ENCODE results near the gene SYNGR1. TPM values are rescaled to one million over a fixed set of nuclear protein-coding genes. Genes with fewer than 3 reads are reported as not detected.

SYNGR1 gene
- total and polyA plus RNA-seq, 2 donors (not counting 1 experiment from before 2014, with no cell fraction given), result 13.0 to 13.5 TPM

GRCh38 chr22:39396797-39397195 is 47.0 kb downstream of the SYNGR1 start:
- DNase-seq (ENCODE audit: low read depth in 2 of 2), result no peak
- H3K4me1 ChIP-seq (ENCODE audit: control insufficient read depth, extremely low read depth, insufficient read depth, low read length), result peaks cover 3% of the 10 kb centered on the region
- H3K27me3 ChIP-seq (ENCODE audit: control insufficient read depth, insufficient read depth, low read length), result no peaks in the 10 kb centered on the region
- no peaks in the 10 kb centered on the region for H3K36me3 ChIP-seq (ENCODE audit: control insufficient read depth, insufficient read depth, low read length)
- no peak overlapping the region for H3K4me3 ChIP-seq (replicated peaks in 1 of 4; ENCODE audit: control extremely low read depth in 1 of 4, insufficient read depth in 1 of 4, low read depth in 3 of 4, low read length in 4 of 4)
- no peaks in the 10 kb centered on the region for H3K9me3 ChIP-seq (ENCODE audit: control insufficient read depth, insufficient read depth, low read depth, low read length)
- TF ChIP-seq CTCF (conservative IDR thresholded peaks at IDR 0.05 in 1 of 2, IDR thresholded peaks at IDR 0.05 in 1 of 2; ENCODE audit: low read depth in 1 of 2, low read length in 2 of 2), result no peak
- TF ChIP-seq EZH2 (IDR thresholded peaks at IDR 0.05; ENCODE audit: low read length, missing control alignments), result no peak
- peaks cover 12% of the 10 kb centered on the region for H3K79me2 ChIP-seq (ENCODE audit: control insufficient read depth, insufficient read depth, low read length)
- H3K27ac ChIP-seq (ENCODE audit: insufficient read depth, low read length), result no peak overlapping the region
- H3K9ac ChIP-seq (ENCODE audit: insufficient read depth, low read length), result no peak overlapping the region
- H2AFZ ChIP-seq (ENCODE audit: low read length), result no peak overlapping the region
- no peak overlapping the region for H3K4me2 ChIP-seq (ENCODE audit: extremely low read depth, insufficient read depth, low read length)
- H4K20me1 ChIP-seq (ENCODE audit: control insufficient read depth, extremely low read depth, insufficient read depth, low read length), result no peaks in the 10 kb centered on the region

DNA sequence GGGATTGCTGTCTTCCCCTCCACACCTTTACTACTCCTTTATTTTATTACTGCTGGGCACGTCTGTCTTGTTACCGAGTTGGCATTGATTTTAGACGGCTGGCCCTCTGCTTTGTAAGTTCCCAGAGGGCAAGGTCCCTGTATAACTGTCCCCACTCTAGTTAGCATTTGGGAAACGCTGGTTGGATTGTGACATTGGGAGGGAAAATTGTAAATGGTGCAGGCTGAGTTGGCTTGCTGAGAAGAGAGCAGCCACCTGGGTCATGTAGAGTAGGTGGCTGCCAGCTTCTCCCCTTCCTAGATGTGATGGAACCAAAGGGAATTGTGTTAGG is 51.5 kb downstream of the SYNGR1 start:
- H3K79me2 ChIP-seq (ENCODE audit: control insufficient read depth, insufficient read depth, low read length), result peaks cover 17% of the 10 kb centered on the region
- H3K9me3 ChIP-seq (ENCODE audit: control insufficient read depth, insufficient read depth, low read depth, low read length), result no peaks in the 10 kb centered on the region
- no peak for DNase-seq (ENCODE audit: low read depth in 2 of 2)
- no peak overlapping the region for H2AFZ ChIP-seq (ENCODE audit: low read length)
- H3K27ac ChIP-seq (ENCODE audit: insufficient read depth, low read length), result no peak overlapping the region
- no peaks in the 10 kb centered on the region for H4K20me1 ChIP-seq (ENCODE audit: control insufficient read depth, extremely low read depth, insufficient read depth, low read length)
- H3K36me3 ChIP-seq (ENCODE audit: control insufficient read depth, insufficient read depth, low read length), result no peaks in the 10 kb centered on the region
- no peak overlapping the region for H3K9ac ChIP-seq (ENCODE audit: insufficient read depth, low read length)
- H3K27me3 ChIP-seq (ENCODE audit: control insufficient read depth, insufficient read depth, low read length), result no peaks in the 10 kb centered on the region
- no peak for TF ChIP-seq EZH2 (IDR thresholded peaks at IDR 0.05; ENCODE audit: low read length, missing control alignments)
- H3K4me3 ChIP-seq (replicated peaks in 1 of 4; ENCODE audit: control extremely low read depth in 1 of 4, insufficient read depth in 1 of 4, low read depth in 3 of 4, low read length in 4 of 4), result no peak overlapping the region
- peaks cover 11% of the 10 kb centered on the region for H3K4me1 ChIP-seq (ENCODE audit: control insufficient read depth, extremely low read depth, insufficient read depth, low read length)
- no peak overlapping the region for H3K4me2 ChIP-seq (ENCODE audit: extremely low read depth, insufficient read depth, low read length)

DNA sequence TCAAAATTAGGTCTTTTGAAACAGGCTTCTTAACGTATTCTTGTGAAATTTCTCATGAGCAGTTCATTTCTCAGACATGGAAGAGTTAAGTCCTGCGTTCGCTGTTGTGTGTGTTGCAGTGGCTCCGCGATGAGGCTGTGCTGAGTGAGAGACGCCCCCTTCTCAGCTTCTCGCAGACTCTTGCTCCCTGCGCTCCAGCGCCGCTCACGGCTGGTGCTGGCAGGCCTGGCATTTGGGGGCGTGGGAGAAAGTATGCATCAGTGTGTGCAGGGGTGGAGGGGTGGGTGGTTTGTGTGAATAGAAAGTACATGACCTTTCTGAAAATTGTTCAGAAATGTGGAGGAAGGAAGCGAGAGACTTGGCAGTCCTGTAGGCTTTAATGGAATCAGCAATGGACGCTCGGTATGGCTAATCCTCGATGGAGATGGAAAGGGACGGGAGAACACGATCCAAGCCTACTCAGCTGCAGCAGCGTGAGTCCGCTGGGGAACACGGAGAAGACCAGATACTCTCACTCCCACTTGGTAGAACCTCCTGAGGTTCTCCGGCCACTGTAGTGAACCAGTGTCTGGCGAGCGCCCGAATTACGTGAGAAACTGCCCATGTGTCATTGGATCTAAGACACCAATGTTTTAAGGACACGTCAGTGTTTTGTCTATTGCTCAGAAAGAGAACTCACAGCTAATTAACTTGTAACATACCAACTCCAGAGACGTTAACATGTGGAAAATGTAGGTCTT is 55.7 kb downstream of the SYNGR1 start:
- peak; percentile 65 to 85 for DNase-seq (ENCODE audit: low read depth in 2 of 2)
- H3K79me2 ChIP-seq (ENCODE audit: control insufficient read depth, insufficient read depth, low read length), result peaks cover 11% of the 10 kb centered on the region
- H3K4me2 ChIP-seq (ENCODE audit: extremely low read depth, insufficient read depth, low read length), result peak overlapping the region; percentile 93
- TF ChIP-seq CTCF (conservative IDR thresholded peaks at IDR 0.05 in 1 of 2, IDR thresholded peaks at IDR 0.05 in 1 of 2; ENCODE audit: low read depth in 1 of 2, low read length in 2 of 2), result peak in 1 of 2 donors; percentile 31
- no peak for TF ChIP-seq EZH2 (IDR thresholded peaks at IDR 0.05; ENCODE audit: low read length, missing control alignments)
- peak overlapping the region; percentile 80 for H3K27ac ChIP-seq (ENCODE audit: insufficient read depth, low read length)
- H3K9ac ChIP-seq (ENCODE audit: insufficient read depth, low read length), result peak overlapping the region; percentile 40
- no peaks in the 10 kb centered on the region for H4K20me1 ChIP-seq (ENCODE audit: control insufficient read depth, extremely low read depth, insufficient read depth, low read length)
- no peaks in the 10 kb centered on the region for H3K9me3 ChIP-seq (ENCODE audit: control insufficient read depth, insufficient read depth, low read depth, low read length)
- H3K4me1 ChIP-seq (ENCODE audit: control insufficient read depth, extremely low read depth, insufficient read depth, low read length), result peaks cover 8% of the 10 kb centered on the region
- H2AFZ ChIP-seq (ENCODE audit: low read length), result peak overlapping the region; percentile 78
- no peaks in the 10 kb centered on the region for H3K36me3 ChIP-seq (ENCODE audit: control insufficient read depth, insufficient read depth, low read length)
- H3K4me3 ChIP-seq (replicated peaks in 1 of 4; ENCODE audit: control extremely low read depth in 1 of 4, insufficient read depth in 1 of 4, low read depth in 3 of 4, low read length in 4 of 4), result peak overlapping the region; percentile 15 to 38 (median 22)
- no peaks in the 10 kb centered on the region for H3K27me3 ChIP-seq (ENCODE audit: control insufficient read depth, insufficient read depth, low read length)
